Fibroblast of villous mesenchyme (primary cell): Measurements from ENCODE around the gene ATP8A1. TPM values are rescaled to one million over a fixed set of nuclear protein-coding genes. Genes with fewer than 3 reads are reported as not detected.
"Not testable (repeated sequence)": the region's sequence is repeated elsewhere in the genome, so short reads cannot be mapped to it uniquely, and the experiment has no call there.

Experiments used
- DNase-seq: peaks from one replicate; pipeline ENCODE4 v3.0.0-alpha.2; 2010; ENCODE audit warnings: low read depth
- H3K4me3 ChIP-seq: 2 replicates; pipeline ENCODE4 v1.5.1; 2011; ENCODE audit warnings: low read depth, mild to moderate bottlenecking, low read length
- CTCF ChIP-seq: IDR thresholded peaks from 2 replicates; pipeline ENCODE4 v1.5.1; 2012; ENCODE audit warnings: low read depth, mild to moderate bottlenecking, low read length; ENCODE audit not compliant: insufficient read depth
- total RNA-seq: library from RNA; depleted of rRNA; stranded (reverse); fragments of >200 nt; gene quantifications from 2 replicates; pipeline ENCODE4 v1.2.3, GENCODE V29; 2012

Gene ATP8A1
- total RNA-seq, 1 donor, result 0.86 TPM

GRCh38 chr4:42470023-42470422 is 186.9 kb downstream of the ATP8A1 start:
- DNase-seq, result no peak
- TF ChIP-seq CTCF, result no peak
- no peak overlapping the region for H3K4me3 ChIP-seq

DNA sequence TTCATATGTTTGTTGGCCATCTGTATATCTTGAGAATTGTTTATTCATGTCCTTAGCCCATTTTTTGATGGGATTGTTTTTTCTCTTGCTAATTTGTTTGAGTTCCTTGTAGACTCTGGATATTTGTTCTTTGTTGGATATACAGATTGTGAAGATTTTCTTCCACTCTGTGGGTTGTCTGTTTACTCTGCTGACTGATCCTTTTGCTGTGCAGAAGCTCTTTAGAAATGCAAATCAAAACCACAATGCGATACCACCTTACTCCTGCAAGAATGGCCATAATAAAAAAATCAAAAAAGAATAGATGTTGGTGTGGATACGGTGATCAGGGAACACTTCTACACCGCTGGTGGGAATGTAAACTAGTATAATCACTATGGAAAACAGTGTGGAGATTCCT is 189.1 kb downstream of the ATP8A1 start:
- not testable (repeated sequence) for DNase-seq, H3K4me3 ChIP-seq

DNA sequence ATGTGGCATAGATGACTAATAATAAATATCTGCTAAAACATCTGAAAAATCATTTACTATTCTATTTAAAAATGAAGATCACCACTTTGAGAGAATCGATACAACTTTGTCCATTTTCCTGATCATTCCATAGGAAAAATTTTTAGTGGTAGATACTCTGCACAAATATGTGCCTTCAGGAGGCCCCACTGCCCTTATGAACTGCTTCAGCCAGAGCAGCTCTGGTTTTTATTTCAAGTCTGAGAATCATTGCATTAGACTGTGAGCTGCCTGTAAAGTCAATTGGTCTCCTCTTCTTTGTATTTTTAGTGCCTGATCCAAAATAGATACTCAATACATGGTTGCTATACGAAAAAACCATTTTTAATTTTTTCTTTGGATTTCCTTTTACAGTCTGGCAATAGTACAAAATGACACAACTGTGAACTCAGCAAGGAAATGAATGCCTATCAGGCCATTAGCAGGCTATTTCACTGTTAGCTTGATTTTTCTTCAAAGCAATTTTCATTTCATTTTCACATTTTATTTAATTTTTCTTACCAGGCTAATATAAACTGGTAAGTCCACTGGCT is 190.5 kb downstream of the ATP8A1 start:
- H3K4me3 ChIP-seq, result no peak overlapping the region
- TF ChIP-seq CTCF, result no peak
- no peak for DNase-seq

GRCh38 chr4:42464550-42465094 is 192.3 kb downstream of the ATP8A1 start:
- no peak overlapping the region for H3K4me3 ChIP-seq
- no peak for DNase-seq
- TF ChIP-seq CTCF, result no peak

GRCh38 chr4:42461216-42461615 is 195.7 kb downstream of the ATP8A1 start:
- H3K4me3 ChIP-seq, DNase-seq: not testable (repeated sequence)

- no peak for TF ChIP-seq CTCF
- H3K4me3 ChIP-seq, result no peak overlapping the region
- DNase-seq, result no peak
Measured at GRCh38 chr4:42460043-42460442, 196.9 kb downstream of the ATP8A1 start.

- no peak for DNase-seq
- no peak overlapping the region for H3K4me3 ChIP-seq
- no peak for TF ChIP-seq CTCF
Measured at GRCh38 chr4:42458657-42459056, 198.2 kb downstream of the ATP8A1 start.

DNA sequence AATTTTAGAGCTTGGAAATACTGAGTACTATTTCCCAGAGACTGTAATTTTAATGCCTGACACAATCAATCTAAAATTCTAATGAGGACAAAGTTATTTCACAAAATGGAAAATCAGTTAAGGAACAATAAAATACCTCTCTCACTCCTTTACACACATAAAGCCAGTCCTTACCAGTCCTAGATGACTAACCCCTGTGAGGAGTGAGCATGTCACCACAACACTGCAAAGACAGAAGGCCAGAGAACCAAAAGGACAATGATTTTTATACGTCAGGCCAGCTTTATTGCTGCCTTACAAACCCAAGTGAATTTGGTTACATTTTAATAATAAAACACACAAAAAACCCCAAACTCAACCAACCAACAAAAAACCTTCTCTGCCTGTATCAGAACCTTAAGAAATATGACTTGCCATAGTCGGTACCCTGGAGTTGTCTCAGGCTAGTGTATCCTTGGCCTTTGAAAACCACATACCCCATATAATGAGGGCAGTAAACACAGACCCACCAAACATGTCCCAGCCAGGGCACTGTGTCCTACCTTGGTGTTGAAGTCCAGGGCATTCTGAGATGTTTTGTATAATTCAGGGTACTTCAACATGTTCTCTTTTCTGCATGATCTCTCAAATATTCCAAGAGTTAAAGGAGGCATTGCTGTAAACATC is 202.0 kb downstream of the ATP8A1 start:
- no peak for TF ChIP-seq CTCF
- H3K4me3 ChIP-seq, result no peak overlapping the region
- no peak for DNase-seq
